DMS 273 (cell line): ENCODE data around the gene NUDT21.
A peak's percentile ranks its signal among the peaks of the same experiment; 100 is the strongest.

Source experiments
- DNase-seq: peaks from one replicate; lab custom pipeline; 2025; ENCODE audit not compliant: unreplicated experiment; lab: John Stamatoyannopoulos, UW

The NUDT21 gene

DNA sequence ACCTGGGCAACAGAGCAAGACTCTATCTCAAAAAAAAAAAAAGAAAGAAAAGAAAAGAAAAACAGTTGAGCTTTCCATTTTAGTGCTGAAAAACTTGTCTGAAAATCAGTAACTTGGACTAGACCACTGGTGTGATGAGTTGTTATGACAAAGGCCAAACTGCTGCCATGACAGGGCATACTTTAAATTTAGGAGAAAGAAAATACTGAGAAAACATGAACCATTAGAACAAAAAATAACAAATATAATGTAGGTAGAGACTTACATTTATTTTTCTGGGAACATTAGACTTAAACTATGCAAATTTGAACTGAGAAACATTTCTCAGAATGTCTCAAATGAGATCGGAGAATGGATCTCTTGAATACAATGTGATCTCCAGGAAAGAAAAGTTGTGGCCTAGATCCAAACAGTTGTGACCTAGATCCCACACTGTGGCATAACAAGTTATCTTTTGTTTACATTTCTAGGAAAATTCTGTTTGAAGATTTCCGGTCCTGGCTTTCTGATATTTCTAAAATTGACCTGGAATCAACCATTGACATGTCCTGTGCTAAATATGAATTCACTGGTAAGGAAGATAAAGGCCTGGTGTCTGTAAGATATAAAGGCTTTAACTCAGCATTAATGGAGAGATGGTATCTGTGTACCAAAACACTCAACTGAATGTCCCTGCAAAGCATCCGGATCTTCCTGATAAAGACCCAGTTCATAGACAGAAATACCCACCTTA is 11.1 kb upstream of the NUDT21 start:
- DNase-seq: no peak

DNA sequence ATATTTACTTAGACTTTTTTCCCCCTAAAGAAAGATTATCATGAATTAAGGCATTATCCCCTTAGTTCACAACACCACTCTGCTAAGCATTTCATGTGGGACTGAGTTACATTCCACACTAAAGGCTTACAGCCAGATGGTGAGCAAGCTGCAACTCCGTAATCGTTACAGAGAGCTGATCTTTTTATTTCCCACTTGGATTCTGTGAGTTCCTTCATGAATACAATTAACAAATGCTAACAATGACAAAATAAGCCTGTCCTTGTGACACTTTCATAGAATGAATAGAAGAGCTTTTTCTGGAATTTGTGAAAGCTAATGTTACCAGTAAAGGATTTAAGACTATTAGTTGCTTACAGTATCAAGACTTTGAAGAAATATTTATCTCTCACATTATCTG is 9.0 kb upstream of the NUDT21 start:
- DNase-seq: peak; percentile 40

DNA sequence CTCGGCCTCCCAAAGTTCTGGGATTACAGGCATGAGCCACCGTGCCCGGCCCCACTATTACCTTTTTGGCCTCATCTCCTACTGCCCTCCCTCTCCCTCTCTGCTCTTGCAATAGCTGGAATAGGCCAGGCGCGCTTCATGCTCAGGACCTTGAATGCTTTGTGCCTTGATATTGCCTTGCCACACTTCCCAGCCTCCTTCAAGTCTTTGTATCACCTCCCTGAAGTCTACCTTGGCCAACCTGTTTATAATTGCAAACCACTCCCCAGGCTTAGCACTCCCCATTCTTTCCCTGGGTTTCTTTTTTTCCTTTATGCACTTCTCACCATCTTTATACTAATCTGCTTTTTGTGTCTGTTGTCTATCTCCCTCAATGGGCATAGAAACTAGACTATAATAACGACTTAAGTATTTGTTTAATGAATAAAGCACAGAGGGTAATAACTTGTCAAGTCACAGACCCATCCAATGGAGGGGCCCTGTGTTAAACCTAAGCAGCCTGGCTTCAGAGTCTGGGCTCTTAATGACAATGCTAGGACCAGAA is 6.9 kb upstream of the NUDT21 start:
- DNase-seq: no peak

DNA sequence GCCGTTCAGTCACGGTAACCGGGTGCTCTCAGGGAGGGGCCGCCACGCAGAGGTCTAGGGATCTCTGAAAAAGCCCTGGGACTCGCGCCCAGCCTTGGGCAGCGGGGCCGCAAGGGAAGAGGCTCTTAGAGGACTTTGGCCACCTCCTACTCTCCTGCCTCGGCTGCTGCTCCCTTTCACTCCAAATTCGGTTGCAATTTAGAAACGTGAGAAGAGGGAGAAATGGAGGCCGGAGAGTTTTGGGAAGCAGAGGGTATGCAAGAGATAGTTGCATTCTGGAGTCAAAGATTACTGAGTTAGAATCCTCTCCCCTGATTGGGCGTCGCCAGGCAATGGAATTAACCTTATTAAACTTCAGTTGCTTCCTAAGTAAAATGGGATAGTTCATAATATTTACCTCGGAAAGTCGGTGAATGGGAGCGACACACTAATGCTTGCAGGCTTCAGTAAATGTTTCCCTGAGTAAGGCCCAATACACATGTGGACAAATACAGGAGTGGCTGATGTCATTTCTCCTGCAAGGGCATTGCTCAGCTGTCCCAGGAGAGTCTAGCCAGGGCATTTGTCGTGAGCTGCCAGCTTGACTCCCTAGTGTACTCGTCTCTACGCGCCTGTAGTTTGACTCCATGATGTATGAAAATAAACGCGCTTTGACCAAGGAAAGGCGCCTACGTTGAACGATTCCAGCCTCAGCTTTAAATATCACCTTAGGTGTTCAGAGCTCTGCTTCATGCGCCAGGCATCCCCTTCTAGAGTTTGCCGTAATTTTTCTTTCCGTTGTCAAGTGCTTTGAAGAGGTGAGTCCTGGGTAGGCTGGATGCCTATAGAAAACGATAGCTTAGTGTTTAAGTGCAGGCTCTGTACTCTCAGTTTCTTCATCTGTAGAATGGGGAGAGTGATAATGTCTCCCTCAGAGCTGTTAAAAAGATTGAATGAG is 889 bp upstream of the NUDT21 start:
- DNase-seq: peak; percentile 85

DNA sequence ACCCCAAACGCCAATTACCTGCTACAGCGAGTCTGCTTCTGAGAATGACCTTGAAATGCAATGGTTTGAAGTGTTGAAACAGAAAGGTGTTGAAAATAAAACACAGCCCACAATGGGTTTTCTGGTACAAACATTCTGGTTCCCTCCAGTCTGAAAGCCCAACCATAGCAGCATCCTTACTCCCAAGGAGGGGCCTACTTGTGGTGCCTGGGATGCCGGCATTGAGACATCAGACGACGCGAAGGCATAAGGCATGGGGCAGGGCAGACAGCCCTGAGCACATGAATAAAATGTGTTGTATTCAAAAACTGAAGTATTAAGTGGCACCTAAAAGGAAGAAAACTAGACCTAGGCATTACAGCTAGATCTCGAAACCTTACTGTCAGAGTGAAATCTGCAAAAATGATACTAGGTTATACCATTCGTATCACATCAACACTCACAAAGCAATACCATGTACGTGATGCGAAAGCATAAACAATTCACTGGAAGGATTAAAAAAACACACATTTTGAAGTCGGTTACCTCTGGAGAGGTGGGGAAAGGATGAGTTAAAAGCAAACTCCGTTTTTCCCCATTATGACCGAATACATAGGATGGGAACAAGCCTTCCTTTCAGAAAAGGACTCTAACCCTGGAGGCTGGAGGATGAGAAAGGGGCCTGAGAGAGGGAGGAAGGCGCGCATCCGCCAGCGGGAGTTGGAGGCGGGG is 702 bp downstream of the NUDT21 start:
- DNase-seq: peak; percentile 39

DNA sequence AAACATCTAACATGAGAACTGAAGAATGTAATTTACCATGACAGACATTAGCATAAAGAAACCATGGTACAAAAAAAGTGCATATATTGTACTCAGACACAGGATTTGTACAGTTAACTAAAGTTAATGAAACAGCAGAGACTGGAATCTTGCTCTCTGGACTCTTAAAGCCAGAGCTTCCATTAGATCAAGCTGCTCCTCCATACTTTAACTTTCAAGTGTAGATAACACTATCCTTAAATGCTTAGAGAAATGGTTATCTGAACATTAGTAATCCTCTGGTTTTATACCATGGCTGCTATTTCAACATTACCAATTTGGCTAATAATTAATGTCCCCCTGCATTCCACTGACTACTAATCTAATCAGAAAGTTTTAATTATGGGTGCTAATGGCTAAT is 3.1 kb downstream of the NUDT21 start:
- no peak for DNase-seq

DNA sequence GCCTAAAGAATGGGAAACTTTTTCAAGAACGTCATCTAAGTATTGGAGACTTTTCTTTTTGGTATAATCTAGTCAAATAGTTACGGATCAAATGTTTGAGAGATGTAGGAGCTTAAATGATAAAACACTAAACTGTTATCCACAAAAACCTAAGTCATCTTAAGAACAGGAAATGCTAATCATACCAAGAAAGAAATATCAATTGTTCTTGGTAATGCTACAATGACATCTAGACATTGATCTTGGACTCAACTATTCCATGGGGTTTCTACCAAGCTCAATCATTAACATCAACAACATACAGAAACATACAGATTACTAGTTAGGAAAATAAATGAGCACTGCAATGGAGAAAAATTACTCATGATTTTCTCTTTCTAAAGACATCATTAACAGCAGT is 3.8 kb downstream of the NUDT21 start:
- DNase-seq: no peak

DNA sequence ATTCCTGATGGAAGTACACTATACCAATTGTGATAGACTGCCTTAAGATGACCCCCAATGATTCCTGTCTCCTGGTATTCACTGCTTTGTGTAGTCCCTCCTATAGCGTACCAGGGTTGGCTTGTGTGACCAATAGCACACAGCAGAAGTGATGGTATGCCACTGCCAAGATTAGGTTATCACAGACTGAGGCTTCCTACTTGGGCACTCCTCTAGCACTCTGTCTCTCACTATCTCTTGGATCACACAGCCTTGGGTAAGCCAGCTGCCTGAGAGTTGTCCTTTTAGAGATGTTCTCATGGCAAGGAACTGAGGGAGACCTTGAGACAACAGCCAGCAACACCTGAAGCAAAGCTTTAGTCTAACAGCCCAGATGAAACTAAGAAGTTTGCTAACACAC is 13.1 kb downstream of the NUDT21 start:
- no peak for DNase-seq

DNA sequence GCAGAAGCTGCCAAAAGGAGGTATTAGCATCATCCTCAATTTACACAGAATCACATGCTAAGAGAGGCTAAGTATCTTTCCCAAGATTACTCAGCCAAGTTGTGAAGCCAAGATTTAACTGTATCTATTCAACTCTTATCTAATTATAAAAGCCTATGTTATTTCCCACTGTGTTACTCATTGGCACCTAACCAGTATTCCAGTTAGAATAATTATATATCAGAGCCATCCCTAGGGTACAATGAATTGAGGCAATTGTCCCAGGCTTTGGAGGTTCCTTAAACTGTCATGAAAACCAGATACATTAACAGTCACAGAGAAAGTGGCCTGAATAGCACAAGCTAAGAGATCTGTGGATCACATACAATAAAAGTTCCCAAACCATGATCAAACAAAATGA is 14.9 kb downstream of the NUDT21 start:
- no peak for DNase-seq

DNA sequence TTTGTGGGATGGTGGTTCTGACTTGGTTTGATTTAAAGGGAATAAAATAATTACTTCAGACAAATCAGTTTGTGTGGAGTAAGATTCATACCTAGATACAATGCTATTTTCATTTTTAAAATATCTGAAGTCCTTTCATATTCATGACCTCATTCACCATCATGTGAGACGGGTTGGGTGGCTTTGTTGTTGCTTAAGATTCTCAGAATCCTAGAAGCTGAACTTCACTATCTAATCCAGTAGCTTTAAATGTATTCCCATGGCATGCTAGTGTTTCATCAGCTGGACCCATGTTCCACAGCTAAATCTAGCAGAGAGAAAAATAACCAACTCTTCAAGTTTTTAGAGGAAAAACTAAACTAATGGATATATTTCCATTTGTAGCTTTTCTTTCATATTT is 23.0 kb downstream of the NUDT21 start:
- DNase-seq: no peak

DNA sequence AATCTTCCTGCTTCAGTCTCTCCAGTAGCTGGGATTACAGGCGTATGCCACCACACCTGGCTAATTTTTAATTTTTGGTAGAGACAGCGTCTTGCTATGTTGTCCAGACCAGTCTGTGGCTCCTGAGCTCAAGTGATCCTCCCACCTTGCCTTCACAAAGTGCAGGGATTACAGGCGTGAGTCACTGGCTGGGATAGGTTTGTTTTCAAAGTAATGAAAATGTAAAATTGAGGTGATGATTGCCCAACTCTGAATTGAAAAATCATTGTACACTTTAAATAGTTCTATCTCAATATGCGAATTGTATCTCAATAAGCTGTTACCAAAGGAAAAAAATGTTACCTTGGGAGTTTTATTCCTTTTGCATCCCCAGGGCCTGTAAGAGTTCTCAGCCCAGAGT is 24.5 kb downstream of the NUDT21 start:
- no peak for DNase-seq

DNA sequence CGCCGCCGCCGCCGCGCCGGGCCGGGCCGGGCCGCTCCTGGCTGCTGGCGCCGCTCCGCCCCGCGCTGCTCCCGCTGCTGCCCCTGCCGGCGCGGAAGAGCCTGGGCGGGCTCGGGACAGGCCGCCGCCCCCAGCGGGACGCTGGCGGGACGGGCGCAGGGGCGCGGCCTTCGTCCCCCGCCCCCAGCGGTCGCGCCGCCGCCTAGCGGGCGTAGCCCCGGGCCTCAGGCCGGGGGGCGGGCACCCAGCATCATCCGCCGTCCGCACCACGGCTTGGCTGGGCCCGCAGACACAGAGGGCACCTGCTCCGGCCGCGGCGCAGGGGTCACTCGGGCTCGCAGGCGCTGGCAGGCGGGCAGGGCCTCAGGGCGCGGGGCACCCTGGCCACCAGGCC is 25.7 kb downstream of the NUDT21 start, which contains the start of gene AMFR:
Gene AMFR, minus strand, starts transcription at position 107 of the 394 bp plus-strand sequence. CDS start 218 bp downstream, outside the sequence.
- peak; percentile 95 for DNase-seq

DNA sequence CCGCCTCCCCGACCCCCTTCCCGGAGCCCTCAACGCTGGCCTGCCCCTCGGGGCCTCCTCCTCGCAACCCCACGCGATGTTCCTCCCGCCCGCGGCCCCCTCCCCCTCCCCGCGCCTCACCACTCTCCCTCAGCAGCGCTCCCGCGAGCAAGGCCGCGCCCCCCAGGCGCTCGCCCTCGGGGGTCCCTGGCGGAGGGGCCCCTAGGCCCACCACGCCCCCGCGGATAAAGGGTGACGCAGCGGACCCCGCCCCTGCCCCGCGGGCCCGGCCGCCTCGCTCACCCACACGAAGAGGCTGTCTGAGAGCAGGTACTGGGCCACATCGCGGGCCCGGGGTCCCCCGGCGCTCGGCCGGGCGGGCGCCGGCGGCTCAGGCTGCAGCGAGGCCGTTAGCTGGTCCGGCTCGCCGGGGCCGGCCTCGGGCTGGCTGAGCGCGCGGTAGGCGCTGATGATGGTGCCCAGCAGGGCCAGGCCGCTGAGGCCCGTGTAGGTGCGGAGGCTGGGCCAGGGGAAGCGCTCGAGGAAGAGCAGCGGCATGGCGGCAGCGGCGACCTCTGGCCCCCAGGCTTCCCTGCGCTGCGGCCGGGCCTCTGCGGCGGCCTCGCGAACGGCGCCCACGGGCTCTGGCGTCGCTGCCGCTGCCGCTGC is 26.2 kb downstream of the NUDT21 start:
- peak; percentile 71 for DNase-seq

DNA sequence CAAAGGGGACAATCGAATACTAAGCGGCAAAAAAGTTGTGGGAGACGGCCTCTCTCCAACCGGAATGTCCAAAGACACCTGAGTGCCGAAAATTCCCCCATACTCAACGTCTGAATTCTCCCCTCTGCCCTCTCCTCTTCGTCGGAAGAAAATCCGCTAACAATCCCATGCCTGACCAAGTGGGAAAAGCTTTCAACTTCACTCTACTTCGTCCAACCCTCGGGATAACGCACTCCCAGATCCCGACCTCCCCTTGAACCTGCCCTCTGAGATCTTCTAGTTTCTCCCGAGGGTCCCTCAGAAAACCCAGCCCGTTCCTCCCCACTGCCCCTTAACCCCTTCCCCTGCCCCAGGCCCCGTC is 26.7 kb downstream of the NUDT21 start:
- DNase-seq: peak; percentile 56

DNA sequence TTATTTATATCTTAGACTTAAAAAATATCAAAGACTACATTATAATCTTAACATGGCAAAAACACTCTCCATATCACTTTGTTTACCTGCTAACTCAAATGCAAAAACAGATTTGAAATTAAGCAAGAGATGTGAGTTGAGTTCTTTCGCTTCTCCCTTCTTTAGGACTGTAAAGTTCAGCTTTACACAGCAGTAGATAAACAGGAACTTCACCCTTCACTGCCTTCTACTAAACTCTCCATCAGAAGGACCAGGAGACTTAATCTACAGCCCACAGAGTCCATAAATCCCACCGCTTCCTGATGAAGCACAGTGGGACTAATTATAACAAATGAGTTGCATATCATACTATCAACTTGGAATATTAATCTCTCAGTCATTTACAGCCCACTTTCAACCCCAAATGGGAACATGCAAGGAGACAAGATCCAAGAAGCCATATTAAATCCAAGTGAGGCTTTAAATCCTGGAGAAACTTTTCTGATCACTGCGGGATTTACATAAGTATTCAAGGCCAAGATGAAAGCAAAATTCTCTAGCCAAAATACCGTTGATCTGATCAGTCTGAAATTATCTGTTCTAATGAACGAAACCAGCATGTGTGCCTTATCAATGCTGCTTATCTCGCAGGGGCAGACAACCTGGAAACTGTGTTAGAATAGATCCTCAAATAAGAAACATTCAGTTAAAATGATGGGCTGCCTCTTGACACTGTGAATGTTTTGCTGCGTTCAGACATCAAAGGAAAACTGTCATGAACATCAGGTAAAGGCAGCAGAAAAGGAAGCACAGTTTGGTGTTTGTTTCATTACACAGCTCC is 27.3 kb downstream of the NUDT21 start:
- no peak for DNase-seq

DNA sequence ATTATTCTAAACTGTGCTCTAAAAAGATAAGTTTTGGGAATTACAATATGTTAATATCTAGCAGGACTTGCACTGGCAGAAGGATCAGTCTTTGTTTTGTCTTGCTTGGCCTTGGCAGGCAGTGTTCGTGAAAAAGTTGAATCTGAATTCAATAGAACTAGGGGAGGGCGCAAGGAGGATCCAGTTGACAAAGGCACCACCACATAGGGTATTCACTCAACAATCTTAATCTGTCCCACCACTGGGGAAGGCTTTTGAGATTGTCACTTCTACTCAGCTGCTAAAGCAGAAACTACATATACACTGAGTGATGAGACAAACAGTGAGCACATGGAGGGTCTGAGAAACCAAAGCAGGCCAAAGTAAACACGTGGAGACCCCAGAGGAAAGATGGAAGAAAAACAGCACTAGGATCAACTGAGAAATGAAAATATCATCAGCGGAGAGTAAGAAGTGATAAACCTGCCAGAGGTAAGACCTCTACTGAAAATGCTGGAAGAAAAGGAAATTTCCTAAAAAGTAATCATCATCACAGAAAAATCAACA is 28.2 kb downstream of the NUDT21 start:
- no peak for DNase-seq

DNA sequence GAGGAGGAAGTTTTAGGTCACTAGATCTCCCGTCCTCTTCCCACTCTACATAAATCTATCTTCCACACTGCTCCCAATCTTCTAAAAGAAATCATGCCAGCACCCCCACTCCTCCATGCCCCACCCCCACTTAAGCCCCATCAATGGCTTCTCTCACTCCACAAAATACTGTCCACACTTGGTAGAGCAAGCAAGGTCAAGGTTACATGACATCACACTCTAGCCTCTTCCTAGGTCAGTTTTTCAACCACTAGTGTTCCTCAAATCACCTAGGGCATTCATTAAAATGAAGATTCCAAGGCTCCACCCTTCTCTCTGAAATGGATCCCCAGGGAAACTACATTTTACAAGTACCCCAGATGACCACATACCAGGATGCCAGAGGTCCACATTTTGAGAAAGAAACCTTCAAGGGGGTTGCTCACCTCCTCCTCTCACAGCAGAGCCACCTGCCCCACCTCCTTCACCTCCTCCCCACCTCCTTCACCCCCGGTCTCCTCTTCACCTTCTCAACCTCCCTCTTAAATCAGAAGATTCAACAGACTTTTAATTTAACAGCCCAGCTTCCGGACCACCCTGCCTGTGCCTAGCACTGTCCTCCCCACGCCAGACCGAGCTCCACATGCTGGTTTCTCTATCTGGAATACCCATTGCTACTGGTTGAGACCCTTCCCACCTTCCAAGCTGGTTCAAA is 29.0 kb downstream of the NUDT21 start:
- no peak for DNase-seq

DNA sequence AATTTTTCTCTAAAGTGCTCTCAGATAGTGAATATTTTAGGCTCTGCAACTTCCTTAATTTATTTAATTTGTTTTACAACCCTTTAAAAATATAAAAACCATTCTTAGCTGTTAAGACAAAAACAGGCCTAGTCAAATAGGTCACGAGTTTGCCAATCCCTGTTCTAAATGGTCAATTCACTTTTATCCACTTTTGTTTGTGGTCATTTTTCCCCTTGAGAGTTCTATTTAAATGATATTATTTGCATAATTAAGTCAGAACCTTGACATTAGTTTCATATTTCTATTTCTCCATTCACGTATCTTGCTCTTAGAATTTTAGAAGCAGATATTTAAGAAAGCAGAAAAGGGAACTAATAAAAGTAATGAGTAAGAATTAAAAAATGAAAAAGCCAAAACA is 29.8 kb downstream of the NUDT21 start:
- DNase-seq: no peak

DNA sequence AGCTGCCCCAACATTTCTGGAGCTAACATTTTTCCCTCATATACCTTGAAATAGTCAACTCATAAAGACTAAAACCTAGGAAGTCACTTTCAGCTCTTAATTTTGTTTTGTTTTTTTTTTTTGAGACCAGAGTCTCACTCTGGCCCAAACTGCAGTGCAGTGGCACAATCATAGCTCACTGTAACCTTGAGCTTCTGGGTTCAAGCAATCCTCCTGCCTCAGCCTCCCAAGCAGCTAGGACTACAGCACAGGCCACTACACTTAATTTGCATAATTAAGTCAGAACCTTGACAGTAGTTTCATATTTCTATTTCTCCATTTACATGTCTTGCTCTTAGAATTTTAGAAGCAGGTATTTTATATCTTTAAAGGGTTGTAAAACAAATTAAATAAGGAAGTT is 30.5 kb downstream of the NUDT21 start:
- DNase-seq: no peak
